Glomerular endothelial cell (primary cell): Measurements from ENCODE around the gene IGF2BP3. TPM values are rescaled to one million over a fixed set of nuclear protein-coding genes. Genes with fewer than 3 reads are reported as not detected.
"Not testable (repeated sequence)": the region's sequence is repeated elsewhere in the genome, so short reads cannot be mapped to it uniquely, and the experiment has no call there.

Experiments
- DNase-seq: peaks from one replicate; pipeline ENCODE4 v3.0.0-alpha.2; 2011; ENCODE audit warnings: low read depth, low spot score; ENCODE audit errors: extremely low read depth
- total RNA-seq: library from RNA; depleted of rRNA; stranded (reverse); fragments of >200 nt; gene quantifications from 2 replicates; pipeline ENCODE4 v1.2.3, GENCODE V29; 2015

Gene IGF2BP3
- total RNA-seq, 1 donor from 2014 or later: 89.8 TPM

GRCh38 chr7:23426876-23427275, 43.4 kb downstream of the IGF2BP3 start:
- DNase-seq: no peak

- no peak for DNase-seq
Observed at GRCh38 chr7:23422909-23423308, 47.4 kb downstream of the IGF2BP3 start.

- DNase-seq: no peak
Observed at GRCh38 chr7:23422384-23422783, 47.9 kb downstream of the IGF2BP3 start.

DNA sequence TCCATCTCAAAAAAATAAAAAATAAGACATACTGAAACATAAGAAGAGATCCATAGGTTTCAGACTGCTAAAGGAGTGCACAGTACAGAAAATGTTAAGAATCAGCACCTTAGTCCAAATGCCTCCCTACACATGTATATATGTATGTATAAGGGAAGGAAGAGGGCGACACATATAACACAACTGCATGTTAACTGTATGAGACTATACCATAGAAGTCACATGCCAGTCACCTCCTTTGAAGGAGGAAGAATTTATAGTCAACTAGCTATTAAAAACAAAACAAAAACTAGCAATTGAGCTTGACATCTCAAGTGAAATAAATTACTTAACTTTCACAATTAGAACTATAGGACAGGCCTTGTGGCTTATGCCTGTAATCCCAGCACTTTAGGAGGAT, 50.4 kb downstream of the IGF2BP3 start:
- DNase-seq: no peak

DNA sequence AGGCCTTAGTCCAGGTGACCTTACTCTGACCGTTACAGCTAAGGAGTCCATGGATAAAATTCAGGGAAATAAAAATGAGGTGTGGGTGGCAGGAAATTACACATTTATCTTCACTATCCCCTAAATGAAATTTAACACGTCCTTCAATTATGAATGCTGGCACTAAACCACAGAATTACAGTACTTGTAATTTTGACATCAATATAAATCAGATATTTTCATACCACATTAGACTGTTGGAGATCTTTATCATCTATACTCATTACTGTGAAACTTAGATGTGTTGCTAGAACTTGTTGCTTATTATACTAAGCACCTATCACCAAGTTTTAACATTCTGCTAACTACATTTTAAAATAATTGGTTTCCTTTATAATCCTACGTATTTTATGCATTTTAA, 51.1 kb downstream of the IGF2BP3 start:
- no peak for DNase-seq

- peak; percentile 25 for DNase-seq
Observed at GRCh38 chr7:23418046-23418445, 52.2 kb downstream of the IGF2BP3 start.

GRCh38 chr7:23415198-23415597, 55.1 kb downstream of the IGF2BP3 start:
- no peak for DNase-seq

- DNase-seq: no peak
Observed at GRCh38 chr7:23410446-23411183, 59.7 kb downstream of the IGF2BP3 start.

GRCh38 chr7:23406564-23406963, 63.7 kb downstream of the IGF2BP3 start:
- not testable (repeated sequence) for DNase-seq

DNA sequence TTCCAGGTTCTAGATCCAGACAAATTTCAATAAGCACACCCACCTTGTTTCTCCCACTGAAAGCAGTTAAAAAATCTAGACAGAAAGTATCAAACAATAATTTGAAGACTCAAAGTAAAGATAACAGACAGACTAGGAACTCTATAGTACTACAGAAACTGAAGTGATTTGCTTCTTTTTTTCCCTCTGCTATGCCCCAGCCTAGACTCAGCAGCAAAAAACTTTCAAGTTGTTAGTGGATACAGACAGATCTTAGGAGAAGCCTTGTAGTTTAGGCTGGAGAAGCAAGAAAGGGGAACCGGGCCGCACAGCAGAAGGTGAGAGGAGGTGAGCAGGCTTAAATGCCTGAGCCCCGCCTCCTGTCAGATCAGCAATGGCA, 65.1 kb downstream of the IGF2BP3 start:
- DNase-seq: no peak

GRCh38 chr7:23404546-23405239, 65.6 kb downstream of the IGF2BP3 start:
- no peak for DNase-seq

DNA sequence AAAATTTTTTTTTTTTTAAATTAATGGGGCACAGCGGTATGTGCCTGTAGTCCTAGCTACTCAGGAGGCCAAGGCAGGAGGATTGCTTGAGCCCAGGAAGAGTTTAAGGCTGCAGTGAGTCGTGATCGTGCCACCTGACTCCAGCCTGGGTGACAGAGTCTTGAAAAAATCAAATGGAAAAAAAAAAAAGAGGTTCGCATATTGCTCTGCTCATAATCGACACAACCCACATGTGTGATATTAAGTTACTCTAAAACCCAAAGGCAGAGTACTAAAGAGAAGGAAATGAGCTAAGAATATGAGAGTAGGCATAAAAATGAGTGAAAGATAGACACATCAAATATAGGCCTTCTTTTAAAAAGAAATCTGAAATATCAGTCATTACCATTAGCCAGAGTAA, 66.3 kb downstream of the IGF2BP3 start:
- no peak for DNase-seq

- DNase-seq: not testable (repeated sequence)
Observed at GRCh38 chr7:23398090-23398489, 72.2 kb downstream of the IGF2BP3 start.

DNA sequence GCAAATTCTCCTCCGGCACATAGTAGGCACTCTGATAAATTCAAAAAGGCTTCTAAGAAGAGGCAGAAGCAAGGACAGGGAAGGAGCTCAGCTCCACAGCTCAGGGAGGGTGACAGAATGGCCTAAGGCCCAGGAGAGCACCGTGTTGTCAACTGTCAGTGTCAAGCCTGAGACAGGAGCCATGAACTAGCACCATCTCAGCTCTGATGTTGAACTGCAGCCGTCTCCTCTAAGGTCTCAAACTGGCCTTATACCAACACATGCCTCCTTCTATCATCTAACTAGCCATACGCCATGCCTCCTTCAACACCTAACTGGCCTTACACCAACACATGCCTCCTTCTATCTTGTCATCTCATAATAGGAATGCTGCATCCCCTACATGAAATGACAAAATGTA, 73.0 kb downstream of the IGF2BP3 start:
- DNase-seq: no peak

DNA sequence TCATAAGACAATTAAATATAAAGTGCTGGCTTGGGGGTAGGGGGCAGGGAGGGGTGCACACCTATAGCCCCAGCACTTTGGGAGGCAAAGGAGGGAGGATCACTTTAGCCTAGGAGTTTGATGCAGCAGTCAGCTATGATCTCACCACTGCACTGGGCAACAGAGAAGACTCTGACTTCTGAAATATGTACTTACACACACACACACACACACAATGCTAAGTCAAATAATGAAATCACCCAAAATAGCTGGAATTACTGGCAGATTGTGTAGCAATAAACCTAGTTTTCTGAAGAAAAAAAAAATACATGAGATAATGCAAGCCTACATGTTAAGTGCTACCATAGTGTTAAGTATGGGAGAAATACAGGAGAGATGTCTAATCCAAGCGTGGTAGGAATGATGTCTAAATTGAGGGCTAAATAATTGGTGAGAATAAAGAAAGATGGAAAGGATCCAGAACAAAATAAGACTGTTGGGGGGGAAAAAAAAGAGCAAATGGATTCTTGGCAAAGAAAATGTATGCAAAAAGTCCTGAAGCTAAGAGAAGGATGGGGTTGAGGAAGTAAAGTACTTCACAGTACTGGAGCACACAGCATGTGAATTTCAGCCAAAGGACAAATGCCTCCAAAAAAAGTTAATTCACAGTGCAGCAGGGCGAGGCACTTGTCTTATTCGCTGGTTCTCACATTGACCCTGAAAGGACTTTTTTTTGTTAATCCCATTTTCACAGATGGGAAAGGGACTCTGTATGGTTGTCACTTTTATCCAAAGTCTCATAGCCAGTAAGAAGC, 73.9 kb downstream of the IGF2BP3 start:
- DNase-seq: no peak

- no peak for DNase-seq
Observed at GRCh38 chr7:23394488-23395171, 75.7 kb downstream of the IGF2BP3 start.

DNA sequence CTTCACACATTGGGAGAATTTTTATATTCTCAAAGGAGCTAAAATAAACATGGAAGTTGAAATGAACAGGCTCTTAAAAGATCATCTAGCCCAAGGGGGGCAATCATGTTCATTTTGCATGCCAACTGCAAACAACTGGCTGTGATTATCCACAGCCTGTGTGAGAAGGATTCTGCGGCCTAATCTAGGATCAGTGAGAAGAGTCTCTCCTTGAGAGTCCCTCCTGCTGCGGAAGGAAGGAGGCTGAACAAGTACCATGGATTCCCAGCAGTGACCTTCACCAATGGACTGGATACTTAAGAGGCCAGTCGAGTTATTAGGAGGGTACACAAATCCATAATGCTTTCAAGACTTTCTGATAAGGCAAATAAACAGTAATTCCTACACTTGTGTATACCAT, 76.7 kb downstream of the IGF2BP3 start:
- no peak for DNase-seq

- DNase-seq: no peak
Observed at GRCh38 chr7:23389701-23390100, 80.6 kb downstream of the IGF2BP3 start.

DNA sequence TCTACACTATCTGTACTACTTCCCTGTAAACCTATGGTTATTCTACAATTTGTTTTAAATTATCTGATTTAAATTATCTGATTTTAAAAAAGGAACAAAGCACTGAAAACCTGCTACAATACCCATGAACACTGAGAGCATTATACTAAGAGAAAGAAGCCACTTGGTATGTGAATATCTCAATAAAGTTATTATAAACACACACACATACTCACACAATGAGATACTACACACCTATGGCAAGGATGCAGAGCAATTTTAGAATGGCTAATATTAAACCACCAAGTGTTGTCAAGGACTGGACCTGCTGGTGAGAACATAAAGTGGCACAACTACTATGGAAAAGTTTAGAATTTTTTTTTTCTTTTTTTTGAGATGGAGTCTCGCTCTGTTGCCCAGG, 82.7 kb downstream of the IGF2BP3 start:
- no peak for DNase-seq

GRCh38 chr7:23385140-23385539, 85.2 kb downstream of the IGF2BP3 start:
- DNase-seq: no peak

DNA sequence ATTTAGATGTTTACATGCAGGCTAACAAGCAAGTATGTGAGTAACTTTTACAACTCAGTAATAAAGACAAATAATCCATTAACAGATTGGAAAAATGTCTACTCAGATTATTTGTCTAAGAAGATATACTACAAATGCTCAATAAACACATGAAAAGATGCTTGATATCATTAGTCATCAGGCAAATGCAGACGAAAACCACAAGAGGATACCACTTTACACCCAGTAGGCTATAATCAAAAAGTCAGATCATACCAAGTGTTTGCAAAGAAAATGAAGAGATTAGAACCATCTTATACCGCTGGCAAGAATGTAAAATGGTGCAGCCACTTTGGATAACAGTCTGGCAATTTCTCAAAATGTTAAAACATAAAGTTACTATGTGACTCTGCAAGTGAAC, 87.1 kb downstream of the IGF2BP3 start:
- DNase-seq: no peak
